Stimulated activated CD4-positive, alpha-beta T cell treated with anti-CD3 and anti-CD28 coated beads, Interleukin-12 subunit alpha, Interleukin-12 subunit beta, amount 100 ng/mL, for 24 hours (primary cell): ENCODE results near the gene ACSL5.
"Not testable (repeated sequence)": the region's sequence is repeated elsewhere in the genome, so short reads cannot be mapped to it uniquely, and the experiment has no call there.

Experiments used
- DNase-seq, 2 experiments: peaks; one replicate each; pipeline ENCODE4 v3.0.0-alpha.2; 2020; ENCODE audit warnings: low read depth in 2 of 2

The ACSL5 gene

GRCh38 chr10:112461029-112461887 is 87.3 kb downstream of the ACSL5 start:
- DNase-seq = peak in 1 of 2 experiments; percentile 8

- not testable (repeated sequence) for DNase-seq
These were observed 90.2 kb downstream of the ACSL5 start for GRCh38 chr10:112464074-112464473.

GRCh38 chr10:112465299-112465883 is 91.5 kb downstream of the ACSL5 start:
- no peak for DNase-seq

- DNase-seq = no peak
These were observed 92.9 kb downstream of the ACSL5 start for GRCh38 chr10:112466802-112467201.

GRCh38 chr10:112467541-112468075 is 93.7 kb downstream of the ACSL5 start:
- no peak for DNase-seq

GRCh38 chr10:112471878-112472487 is 98.1 kb downstream of the ACSL5 start:
- no peak for DNase-seq

GRCh38 chr10:112475575-112476218 is 101.8 kb downstream of the ACSL5 start:
- no peak for DNase-seq
